Renal cortex interstitium (tissue), 11 donors: ENCODE measurements around the gene SLC4A3. TPM values are rescaled to one million over a fixed set of nuclear protein-coding genes. Genes with fewer than 3 reads are reported as not detected.

Experiments used
- DNase-seq, 11 donors: peaks; one replicate each; pipeline ENCODE4 v3.0.0-alpha.2; 2013; ENCODE audit warnings: low read depth in 9 of 11, low spot score in 4 of 11; ENCODE audit errors: extremely low read depth in 1 of 11
- polyA plus RNA-seq, 3 donors: library from polyadenylated mRNA; unstranded; fragments of 120-200 nt; gene quantifications; one replicate each; pipeline ENCODE4 v1.2.1, GENCODE V29; 2013; ENCODE audit not compliant: insufficient read length in 3 of 3

SLC4A3 gene
- polyA plus RNA-seq, 3 donors, result 6.2 to 13.7 (median 10.8) TPM

DNA sequence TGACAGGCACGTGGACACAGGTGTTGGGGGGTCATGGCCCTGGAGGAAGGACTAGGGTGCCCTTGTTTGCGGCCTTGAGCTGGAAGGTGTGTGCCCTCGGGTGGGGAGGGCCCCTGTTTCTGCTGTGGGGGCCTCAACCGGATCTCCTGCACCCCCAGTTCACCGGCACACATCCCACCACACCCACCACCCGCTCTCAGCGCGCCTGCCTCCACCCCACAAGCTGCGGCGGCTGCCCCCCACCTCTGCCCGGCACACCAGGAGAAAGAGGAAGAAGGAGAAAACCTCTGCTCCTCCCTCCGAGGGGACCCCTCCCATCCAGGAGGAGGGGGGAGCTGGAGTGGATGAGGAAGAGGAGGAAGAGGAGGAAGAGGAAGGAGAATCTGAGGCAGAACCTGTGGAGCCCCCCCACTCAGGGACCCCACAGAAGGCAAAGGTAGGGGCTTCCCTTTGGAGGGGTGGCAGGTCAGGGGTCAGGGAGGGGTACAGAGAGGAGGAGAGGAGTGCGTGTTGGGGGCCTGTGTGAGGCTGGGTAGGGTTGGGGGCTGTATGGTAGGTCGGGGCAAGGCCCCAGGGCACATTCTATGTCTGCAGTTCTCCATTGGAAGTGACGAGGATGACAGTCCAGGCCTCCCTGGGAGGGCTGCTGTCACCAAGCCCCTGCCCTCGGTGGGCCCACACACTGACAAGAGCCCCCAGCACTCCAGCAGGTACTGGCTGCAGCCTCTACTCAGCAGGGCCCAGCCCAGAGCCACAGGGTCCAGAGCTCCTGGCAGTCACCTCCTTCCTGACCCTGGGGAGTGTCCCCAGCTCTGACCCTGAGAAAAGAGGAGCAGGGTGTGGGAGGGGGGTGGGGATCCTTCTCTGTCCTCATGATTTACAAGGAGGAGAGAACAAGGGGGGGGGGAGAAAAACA lies 1.8 kb downstream of the SLC4A3 start:
- DNase-seq, result no peak

GRCh38 chr2:219629976-219630695 lies 2.7 kb downstream of the SLC4A3 start:
- DNase-seq, result no peak

- no peak for DNase-seq
Measured at GRCh38 chr2:219630770-219631405, 3.5 kb downstream of the SLC4A3 start.

GRCh38 chr2:219631406-219631891 lies 4.0 kb downstream of the SLC4A3 start:
- DNase-seq, result no peak

- no peak for DNase-seq
Measured at GRCh38 chr2:219631904-219632759, 4.7 kb downstream of the SLC4A3 start.

DNA sequence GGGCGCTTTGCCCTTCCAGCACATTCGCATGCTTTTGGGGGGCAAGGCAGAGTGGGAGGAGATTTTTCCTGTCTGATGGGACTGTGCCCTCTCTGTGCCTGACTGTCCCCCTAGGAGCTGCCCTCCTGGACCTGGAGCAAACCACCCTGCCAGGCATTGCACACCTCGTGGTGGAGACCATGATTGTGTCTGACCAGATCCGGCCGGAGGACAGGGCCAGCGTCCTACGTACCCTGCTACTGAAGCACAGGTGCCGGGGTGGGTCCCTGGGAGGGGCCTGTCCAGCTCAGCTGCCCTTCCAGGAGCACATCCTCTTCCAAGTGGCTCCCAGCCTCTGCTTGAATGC lies 5.3 kb downstream of the SLC4A3 start:
- DNase-seq, result no peak

- no peak for DNase-seq
Measured at GRCh38 chr2:219633276-219634065, 6.0 kb downstream of the SLC4A3 start.

GRCh38 chr2:219634171-219634940 lies 6.9 kb downstream of the SLC4A3 start:
- no peak for DNase-seq

- DNase-seq, result no peak
Measured at GRCh38 chr2:219634951-219635751, 7.7 kb downstream of the SLC4A3 start.

- no peak for DNase-seq
Measured at GRCh38 chr2:219636144-219636915, 8.9 kb downstream of the SLC4A3 start.

GRCh38 chr2:219636941-219637841 lies 9.8 kb downstream of the SLC4A3 start:
- no peak for DNase-seq

DNA sequence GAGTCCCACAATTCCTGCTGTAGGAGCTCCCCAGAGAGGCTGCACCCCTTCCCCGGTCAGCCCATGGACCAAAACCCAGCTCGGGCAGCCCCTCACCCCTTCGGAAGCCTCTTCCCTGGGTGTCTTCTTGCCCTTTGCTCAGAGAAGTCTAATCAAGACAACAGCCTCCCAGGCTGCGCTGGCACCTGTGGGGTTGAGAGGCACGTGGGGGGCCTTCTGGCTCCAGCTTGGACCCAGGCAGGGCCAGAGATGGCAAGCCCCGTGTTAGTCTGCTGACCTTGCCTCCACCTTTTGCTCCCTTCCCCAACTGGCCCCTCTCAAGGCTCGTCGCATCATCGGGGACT lies 10.4 kb downstream of the SLC4A3 start:
- DNase-seq, result no peak

DNA sequence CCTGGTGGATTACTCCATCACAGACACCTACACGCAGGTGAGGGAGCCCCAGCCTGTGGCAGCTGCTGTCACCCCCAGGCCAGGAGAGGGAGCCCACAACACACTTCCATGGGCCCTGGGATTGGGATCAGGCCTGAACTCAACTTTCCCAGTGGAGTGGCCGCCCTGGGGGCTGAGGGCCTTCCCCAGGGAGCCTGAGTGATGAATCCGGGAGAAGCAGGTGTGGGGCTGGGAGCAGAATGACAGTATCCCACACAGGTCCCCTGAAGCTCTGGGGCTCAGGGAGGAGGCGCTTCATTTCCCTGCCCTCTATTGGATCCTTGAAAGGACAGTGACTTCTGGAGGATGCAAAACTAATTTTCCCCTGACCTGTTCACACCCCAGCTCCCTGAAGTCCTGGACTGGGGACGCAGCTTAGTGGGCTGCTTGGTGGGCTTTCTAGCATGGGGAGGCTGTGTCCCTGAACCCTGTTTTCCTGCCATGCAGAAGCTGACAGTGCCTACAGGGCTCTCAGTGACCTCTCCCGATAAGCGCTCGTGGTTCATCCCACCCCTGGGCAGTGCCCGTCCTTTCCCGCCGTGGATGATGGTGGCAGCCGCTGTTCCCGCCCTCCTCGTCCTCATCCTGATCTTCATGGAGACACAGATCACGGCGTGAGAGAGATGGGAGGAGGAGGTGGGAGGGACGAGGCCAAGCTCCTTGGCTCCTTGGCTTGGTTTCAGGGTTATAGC lies 11.0 kb downstream of the SLC4A3 start:
- DNase-seq, result no peak

DNA sequence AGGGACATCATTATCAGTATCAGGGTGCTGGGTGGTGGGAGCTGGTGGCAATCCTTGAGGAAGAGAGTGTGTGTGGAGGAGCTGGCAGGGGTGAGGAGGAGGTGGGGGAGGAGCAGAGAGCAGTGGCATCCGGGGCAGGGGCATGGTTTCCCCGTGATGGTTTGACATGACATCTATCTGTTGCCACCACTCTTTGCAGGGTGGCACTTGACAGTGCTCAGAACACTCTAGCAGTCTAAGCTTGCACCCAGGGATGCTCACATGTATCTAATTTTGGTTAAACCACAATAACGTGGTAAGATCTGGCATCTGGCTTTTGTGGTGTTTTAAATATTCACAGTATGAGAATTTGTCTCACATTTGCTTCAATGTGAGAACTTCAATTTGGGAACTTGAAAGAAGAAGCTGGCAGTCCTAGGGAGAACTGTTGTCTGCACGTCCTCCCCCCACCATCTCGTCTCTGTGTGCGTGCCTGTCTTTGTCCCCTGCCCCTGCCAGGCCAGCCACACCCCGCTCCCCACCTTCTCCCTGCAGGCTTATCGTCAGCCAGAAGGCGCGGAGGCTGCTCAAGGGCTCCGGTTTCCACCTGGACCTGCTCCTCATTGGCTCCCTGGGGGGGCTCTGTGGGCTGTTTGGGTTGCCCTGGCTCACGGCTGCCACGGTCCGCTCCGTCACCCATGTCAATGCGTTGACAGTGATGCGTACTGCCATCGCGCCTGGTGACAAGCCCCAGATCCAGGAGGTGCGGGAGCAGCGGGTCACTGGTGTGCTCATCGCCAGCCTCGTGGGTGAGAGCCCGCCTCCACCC lies 11.7 kb downstream of the SLC4A3 start:
- DNase-seq, result no peak
